GM23338 (cell line): ENCODE data around the gene UBA1.

ENCODE experiments used
- CREB1 ChIP-seq: fragments of 250-450 bp; sonication (Bioruptor Pico); IDR thresholded peaks from 2 replicates; pipeline ENCODE4 v1.5.0; 2020; ENCODE audit warnings: low read depth, mild to moderate bottlenecking, moderate library complexity
- EZH2 ChIP-seq: fragments of 200-600 bp; sonication (generic); IDR thresholded peaks from one replicate; pipeline ENCODE4 v1.8.0; 2017; ENCODE audit warnings: antibody characterized with exemption, mild to moderate bottlenecking, low read depth; ENCODE audit not compliant: unreplicated experiment
- EZH2phosphoT487 ChIP-seq: fragments of 200-600 bp; sonication (generic); IDR thresholded peaks from one replicate; pipeline ENCODE4 v1.8.1; 2018; ENCODE audit warnings: antibody characterized with exemption; ENCODE audit not compliant: unreplicated experiment
- JUNB ChIP-seq: IDR thresholded peaks from one replicate; pipeline ENCODE4 v1.6.1; 2016; ENCODE audit warnings: antibody characterized with exemption; ENCODE audit not compliant: unreplicated experiment
- NANOG ChIP-seq: IDR thresholded peaks from 2 replicates; pipeline ENCODE4 v1.6.1; 2016; ENCODE audit warnings: antibody characterized with exemption, borderline replicate concordance
- POLR2AphosphoS5 ChIP-seq: IDR thresholded peaks from 2 replicates; pipeline ENCODE4 v1.6.1; 2016; ENCODE audit warnings: antibody characterized with exemption, low read depth
- STAT1 ChIP-seq: IDR thresholded peaks from one replicate; pipeline ENCODE4 v1.6.1; 2016; ENCODE audit warnings: antibody characterized with exemption; ENCODE audit not compliant: unreplicated experiment
- ZNF114 ChIP-seq: fragments of 250-450 bp; sonication (Bioruptor Pico); IDR thresholded peaks from 2 replicates; pipeline ENCODE4 v1.5.0; 2020; ENCODE audit warnings: mild to moderate bottlenecking, moderate library complexity
- ZNF331 ChIP-seq: fragments of 250-450 bp; sonication (Bioruptor Pico); IDR thresholded peaks from 2 replicates; pipeline ENCODE4 v1.5.0; 2020; ENCODE audit warnings: low read depth, mild to moderate bottlenecking, moderate library complexity
- TF ChIP-seq, protein P1 (sequence below), 2 experiments: fragments of 200-600 bp in 1 of 2; sonication (generic) in 1 of 2; conservative IDR thresholded peaks; 2 replicates each; pipeline versions ENCODE4 v1.5.1 to v1.6.1; 2016 to 2017; ENCODE audit warnings: antibody characterized with exemption in 2 of 2, low read depth in 2 of 2, mild to moderate bottlenecking in 2 of 2, moderate library complexity in 1 of 2
- TF ChIP-seq, protein P2 (sequence below): IDR thresholded peaks from one replicate; pipeline ENCODE4 v1.6.1; 2018; ENCODE audit warnings: antibody characterized with exemption; ENCODE audit not compliant: unreplicated experiment
- TF ChIP-seq, protein P3 (sequence below): fragments of 250-450 bp; sonication (Bioruptor Pico); IDR thresholded peaks from 2 replicates; pipeline ENCODE4 v1.5.0; 2020; ENCODE audit warnings: mild to moderate bottlenecking, moderate library complexity
- TF ChIP-seq, protein P4 (sequence below): IDR thresholded peaks from 2 replicates; pipeline ENCODE4 v1.6.1; 2016; ENCODE audit warnings: antibody characterized with exemption

DNA sequence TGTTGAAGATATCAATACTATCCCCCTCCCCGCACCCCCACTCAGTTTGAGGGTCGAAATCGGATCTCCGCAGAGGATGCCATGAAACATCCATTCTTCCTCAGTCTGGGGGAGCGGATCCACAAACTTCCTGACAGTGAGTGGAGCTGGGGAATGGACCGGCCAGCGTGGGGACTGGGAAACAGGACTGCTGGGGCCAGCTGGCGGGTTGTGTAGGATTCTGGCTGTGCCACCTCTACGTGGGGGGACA is 33.6 kb downstream of the UBA1 start:
- TF ChIP-seq EZH2 (no peak), EZH2phosphoT487 (no peak), JUNB (no peak), POLR2AphosphoS5 (no peak), ZNF114 (CRISPR knock-in tag) (no peak), CREB1 (CRISPR knock-in tag) (no peak), ZNF331 (CRISPR knock-in tag) (no peak), NANOG (no peak), STAT1 (no peak)
- TF ChIP-seq, protein P1, sequence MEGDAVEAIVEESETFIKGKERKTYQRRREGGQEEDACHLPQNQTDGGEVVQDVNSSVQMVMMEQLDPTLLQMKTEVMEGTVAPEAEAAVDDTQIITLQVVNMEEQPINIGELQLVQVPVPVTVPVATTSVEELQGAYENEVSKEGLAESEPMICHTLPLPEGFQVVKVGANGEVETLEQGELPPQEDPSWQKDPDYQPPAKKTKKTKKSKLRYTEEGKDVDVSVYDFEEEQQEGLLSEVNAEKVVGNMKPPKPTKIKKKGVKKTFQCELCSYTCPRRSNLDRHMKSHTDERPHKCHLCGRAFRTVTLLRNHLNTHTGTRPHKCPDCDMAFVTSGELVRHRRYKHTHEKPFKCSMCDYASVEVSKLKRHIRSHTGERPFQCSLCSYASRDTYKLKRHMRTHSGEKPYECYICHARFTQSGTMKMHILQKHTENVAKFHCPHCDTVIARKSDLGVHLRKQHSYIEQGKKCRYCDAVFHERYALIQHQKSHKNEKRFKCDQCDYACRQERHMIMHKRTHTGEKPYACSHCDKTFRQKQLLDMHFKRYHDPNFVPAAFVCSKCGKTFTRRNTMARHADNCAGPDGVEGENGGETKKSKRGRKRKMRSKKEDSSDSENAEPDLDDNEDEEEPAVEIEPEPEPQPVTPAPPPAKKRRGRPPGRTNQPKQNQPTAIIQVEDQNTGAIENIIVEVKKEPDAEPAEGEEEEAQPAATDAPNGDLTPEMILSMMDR (conservative IDR thresholded peaks at IDR 0.05; ENCODE audit: low read depth in 2 of 2), result no peak
- TF ChIP-seq, protein P2, sequence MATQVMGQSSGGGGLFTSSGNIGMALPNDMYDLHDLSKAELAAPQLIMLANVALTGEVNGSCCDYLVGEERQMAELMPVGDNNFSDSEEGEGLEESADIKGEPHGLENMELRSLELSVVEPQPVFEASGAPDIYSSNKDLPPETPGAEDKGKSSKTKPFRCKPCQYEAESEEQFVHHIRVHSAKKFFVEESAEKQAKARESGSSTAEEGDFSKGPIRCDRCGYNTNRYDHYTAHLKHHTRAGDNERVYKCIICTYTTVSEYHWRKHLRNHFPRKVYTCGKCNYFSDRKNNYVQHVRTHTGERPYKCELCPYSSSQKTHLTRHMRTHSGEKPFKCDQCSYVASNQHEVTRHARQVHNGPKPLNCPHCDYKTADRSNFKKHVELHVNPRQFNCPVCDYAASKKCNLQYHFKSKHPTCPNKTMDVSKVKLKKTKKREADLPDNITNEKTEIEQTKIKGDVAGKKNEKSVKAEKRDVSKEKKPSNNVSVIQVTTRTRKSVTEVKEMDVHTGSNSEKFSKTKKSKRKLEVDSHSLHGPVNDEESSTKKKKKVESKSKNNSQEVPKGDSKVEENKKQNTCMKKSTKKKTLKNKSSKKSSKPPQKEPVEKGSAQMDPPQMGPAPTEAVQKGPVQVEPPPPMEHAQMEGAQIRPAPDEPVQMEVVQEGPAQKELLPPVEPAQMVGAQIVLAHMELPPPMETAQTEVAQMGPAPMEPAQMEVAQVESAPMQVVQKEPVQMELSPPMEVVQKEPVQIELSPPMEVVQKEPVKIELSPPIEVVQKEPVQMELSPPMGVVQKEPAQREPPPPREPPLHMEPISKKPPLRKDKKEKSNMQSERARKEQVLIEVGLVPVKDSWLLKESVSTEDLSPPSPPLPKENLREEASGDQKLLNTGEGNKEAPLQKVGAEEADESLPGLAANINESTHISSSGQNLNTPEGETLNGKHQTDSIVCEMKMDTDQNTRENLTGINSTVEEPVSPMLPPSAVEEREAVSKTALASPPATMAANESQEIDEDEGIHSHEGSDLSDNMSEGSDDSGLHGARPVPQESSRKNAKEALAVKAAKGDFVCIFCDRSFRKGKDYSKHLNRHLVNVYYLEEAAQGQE, result no peak
- TF ChIP-seq, protein P3, sequence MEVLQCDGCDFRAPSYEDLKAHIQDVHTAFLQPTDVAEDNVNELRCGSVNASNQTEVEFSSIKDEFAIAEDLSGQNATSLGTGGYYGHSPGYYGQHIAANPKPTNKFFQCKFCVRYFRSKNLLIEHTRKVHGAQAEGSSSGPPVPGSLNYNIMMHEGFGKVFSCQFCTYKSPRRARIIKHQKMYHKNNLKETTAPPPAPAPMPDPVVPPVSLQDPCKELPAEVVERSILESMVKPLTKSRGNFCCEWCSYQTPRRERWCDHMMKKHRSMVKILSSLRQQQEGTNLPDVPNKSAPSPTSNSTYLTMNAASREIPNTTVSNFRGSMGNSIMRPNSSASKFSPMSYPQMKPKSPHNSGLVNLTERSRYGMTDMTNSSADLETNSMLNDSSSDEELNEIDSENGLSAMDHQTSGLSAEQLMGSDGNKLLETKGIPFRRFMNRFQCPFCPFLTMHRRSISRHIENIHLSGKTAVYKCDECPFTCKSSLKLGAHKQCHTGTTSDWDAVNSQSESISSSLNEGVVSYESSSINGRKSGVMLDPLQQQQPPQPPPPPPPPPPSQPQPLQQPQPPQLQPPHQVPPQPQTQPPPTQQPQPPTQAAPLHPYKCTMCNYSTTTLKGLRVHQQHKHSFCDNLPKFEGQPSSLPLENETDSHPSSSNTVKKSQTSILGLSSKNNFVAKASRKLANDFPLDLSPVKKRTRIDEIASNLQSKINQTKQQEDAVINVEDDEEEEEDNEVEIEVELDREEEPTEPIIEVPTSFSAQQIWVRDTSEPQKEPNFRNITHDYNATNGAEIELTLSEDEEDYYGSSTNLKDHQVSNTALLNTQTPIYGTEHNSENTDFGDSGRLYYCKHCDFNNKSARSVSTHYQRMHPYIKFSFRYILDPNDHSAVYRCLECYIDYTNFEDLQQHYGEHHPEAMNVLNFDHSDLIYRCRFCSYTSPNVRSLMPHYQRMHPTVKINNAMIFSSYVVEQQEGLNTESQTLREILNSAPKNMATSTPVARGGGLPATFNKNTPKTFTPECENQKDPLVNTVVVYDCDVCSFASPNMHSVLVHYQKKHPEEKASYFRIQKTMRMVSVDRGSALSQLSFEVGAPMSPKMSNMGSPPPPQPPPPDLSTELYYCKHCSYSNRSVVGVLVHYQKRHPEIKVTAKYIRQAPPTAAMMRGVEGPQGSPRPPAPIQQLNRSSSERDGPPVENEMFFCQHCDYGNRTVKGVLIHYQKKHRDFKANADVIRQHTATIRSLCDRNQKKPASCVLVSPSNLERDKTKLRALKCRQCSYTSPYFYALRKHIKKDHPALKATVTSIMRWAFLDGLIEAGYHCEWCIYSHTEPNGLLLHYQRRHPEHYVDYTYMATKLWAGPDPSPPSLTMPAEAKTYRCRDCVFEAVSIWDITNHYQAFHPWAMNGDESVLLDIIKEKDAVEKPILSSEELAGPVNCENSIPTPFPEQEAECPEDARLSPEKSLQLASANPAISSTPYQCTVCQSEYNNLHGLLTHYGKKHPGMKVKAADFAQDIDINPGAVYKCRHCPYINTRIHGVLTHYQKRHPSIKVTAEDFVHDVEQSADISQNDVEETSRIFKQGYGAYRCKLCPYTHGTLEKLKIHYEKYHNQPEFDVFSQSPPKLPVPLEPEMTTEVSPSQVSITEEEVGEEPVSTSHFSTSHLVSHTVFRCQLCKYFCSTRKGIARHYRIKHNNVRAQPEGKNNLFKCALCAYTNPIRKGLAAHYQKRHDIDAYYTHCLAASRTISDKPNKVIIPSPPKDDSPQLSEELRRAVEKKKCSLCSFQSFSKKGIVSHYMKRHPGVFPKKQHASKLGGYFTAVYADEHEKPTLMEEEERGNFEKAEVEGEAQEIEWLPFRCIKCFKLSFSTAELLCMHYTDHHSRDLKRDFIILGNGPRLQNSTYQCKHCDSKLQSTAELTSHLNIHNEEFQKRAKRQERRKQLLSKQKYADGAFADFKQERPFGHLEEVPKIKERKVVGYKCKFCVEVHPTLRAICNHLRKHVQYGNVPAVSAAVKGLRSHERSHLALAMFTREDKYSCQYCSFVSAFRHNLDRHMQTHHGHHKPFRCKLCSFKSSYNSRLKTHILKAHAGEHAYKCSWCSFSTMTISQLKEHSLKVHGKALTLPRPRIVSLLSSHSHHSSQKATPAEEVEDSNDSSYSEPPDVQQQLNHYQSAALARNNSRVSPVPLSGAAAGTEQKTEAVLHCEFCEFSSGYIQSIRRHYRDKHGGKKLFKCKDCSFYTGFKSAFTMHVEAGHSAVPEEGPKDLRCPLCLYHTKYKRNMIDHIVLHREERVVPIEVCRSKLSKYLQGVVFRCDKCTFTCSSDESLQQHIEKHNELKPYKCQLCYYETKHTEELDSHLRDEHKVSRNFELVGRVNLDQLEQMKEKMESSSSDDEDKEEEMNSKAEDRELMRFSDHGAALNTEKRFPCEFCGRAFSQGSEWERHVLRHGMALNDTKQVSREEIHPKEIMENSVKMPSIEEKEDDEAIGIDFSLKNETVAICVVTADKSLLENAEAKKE (CRISPR knock-in tag), result no peak
- TF ChIP-seq, protein P4, sequence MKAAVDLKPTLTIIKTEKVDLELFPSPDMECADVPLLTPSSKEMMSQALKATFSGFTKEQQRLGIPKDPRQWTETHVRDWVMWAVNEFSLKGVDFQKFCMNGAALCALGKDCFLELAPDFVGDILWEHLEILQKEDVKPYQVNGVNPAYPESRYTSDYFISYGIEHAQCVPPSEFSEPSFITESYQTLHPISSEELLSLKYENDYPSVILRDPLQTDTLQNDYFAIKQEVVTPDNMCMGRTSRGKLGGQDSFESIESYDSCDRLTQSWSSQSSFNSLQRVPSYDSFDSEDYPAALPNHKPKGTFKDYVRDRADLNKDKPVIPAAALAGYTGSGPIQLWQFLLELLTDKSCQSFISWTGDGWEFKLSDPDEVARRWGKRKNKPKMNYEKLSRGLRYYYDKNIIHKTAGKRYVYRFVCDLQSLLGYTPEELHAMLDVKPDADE, result no peak
